Stomach (tissue), 9 donors: ENCODE measurements around the gene MS4A2. TPM values are rescaled to one million over a fixed set of nuclear protein-coding genes. Genes with fewer than 3 reads are reported as not detected.
"Not testable (repeated sequence)": the region's sequence is repeated elsewhere in the genome, so short reads cannot be mapped to it uniquely, and the experiment has no call there.

ENCODE experiments used
- DNase-seq, 2 donors: peaks; one replicate each; pipeline versions ENCODE4 v3.0.0 to v3.0.0-alpha.2; 2013 to 2019
- H3K27ac ChIP-seq, 5 donors: fragments of 200-600 bp in 4 of 5; sonication (generic) in 4 of 5; one replicate each; pipeline ENCODE4 v1.5.1; 2013 to 2019; ENCODE audit warnings: mild to moderate bottlenecking in 1 of 5, moderate library complexity in 1 of 5
- H3K27me3 ChIP-seq, 3 donors: fragments of 200-600 bp; sonication (generic); one replicate each; pipeline ENCODE4 v1.5.1; 2017 to 2019; ENCODE audit warnings: mixed run types in 1 of 3
- H3K36me3 ChIP-seq, 4 donors: fragments of 200-600 bp; sonication (generic); 1 replicate in 3 of 4; 2 replicates in 1 of 4; pipeline ENCODE4 v1.5.1; 2016 to 2019
- H3K4me1 ChIP-seq, 4 donors: fragments of 200-600 bp; sonication (generic); one replicate each; pipeline ENCODE4 v1.5.1; 2016 to 2019
- H3K4me3 ChIP-seq, 4 donors: fragments of 200-600 bp; sonication (generic) in 3 of 4; one replicate each; pipeline ENCODE4 v1.5.1; 2016 to 2019; ENCODE audit warnings: mild to moderate bottlenecking in 1 of 4
- H3K9me3 ChIP-seq, 4 donors: fragments of 200-600 bp; sonication (generic); one replicate each; pipeline ENCODE4 v1.5.1; 2016 to 2019
- CTCF ChIP-seq, 7 experiments: fragments of 450-650 bp in 4 of 7; fragments of 200-600 bp in 3 of 7; sonication (generic) in 3 of 7; IDR thresholded peaks; one replicate each; pipeline ENCODE4 v1.5.1; 2016 to 2019; ENCODE audit warnings: antibody characterized with exemption in 7 of 7, control low read depth in 2 of 7, mild to moderate bottlenecking in 1 of 7
- EP300 ChIP-seq: sonication (generic); formaldehyde crosslinking; IDR thresholded peaks from one replicate; pipeline ENCODE4 v1.6.1; 2017; ENCODE audit warnings: antibody characterized with exemption
- POLR2A ChIP-seq, 4 donors: fragments of 450-650 bp; IDR thresholded peaks; one replicate each; pipeline ENCODE4 v1.6.1; 2016; ENCODE audit warnings: antibody characterized with exemption in 4 of 4, control low read depth in 2 of 4, mild to moderate bottlenecking in 1 of 4, moderate library complexity in 1 of 4
- POLR2AphosphoS5 ChIP-seq, 3 donors: sonication (generic); formaldehyde crosslinking; IDR thresholded peaks; one replicate each; pipeline ENCODE4 v1.6.1; 2016; ENCODE audit warnings: antibody characterized with exemption in 3 of 3
- WGBS, 5 donors: extraction: QIAGEN DNeasy Blood & Tissue Kit in 3 of 5; methylation state at CpG; one replicate each; pipeline versions ENCODE4 v1.1.5 to v1.1.7; 2013 to 2018; 5-methylcytosine and 5-hydroxymethylcytosine counted together
- intact Hi-C: fragments of 100-400 bp; cut with DNase I; formaldehyde crosslinking; loops from one replicate; pipeline ENCODE4 v1.15.1; 2023; ENCODE audit warnings: low total_unique reads
- polyA plus RNA-seq, 3 donors: library from polyadenylated mRNA; stranded (reverse); fragments of 200-250 nt; gene quantifications; one replicate each; pipeline ENCODE4 v1.2.3, GENCODE V29; 2013
- total RNA-seq, 5 donors: library from RNA; depleted of rRNA; stranded (reverse); fragments of >200 nt; gene quantifications; one replicate each; pipeline versions ENCODE4 v1.1.0 to v1.2.3, GENCODE V29; 2014 to 2016
- donor health status: healthy with polysubstance abuse.
- donor health status: Bipolar disorder and iron deficiency.
- donor health status: healthy.

MS4A2 gene
- total and polyA plus RNA-seq, 8 donors, result 0.23 to 7.9 (median 1.4) TPM; not detected in 2

- whole genome bisulfite sequencing, 5 donors, result 44 to 56% (median 47%) methylated on average over 4 of the region's 4 CpGs
- Histone ChIP-seq H3K9me3 (no peaks in the 10 kb centered on the region), H3K4me3 (no peak overlapping the region), H3K27me3 (no peaks in the 10 kb centered on the region), H3K4me1 (no peaks in the 10 kb centered on the region), H3K36me3 (no peaks in the 10 kb centered on the region), H3K27ac (no peak overlapping the region)
- TF ChIP-seq POLR2AphosphoS5 (IDR thresholded peaks at IDR 0.05) (no peak), CTCF (IDR thresholded peaks at IDR 0.05) (no peak), POLR2A (IDR thresholded peaks at IDR 0.05) (no peak), EP300 (no peak)
- intact Hi-C loops, result no loop called here
- DNase-seq, result no peak
These were observed 7.1 kb downstream of the MS4A2 start for GRCh38 chr11:60095477-60096120.

- Histone ChIP-seq H3K4me3 (no peak overlapping the region), H3K9me3 (no peaks in the 10 kb centered on the region), H3K36me3 (no peaks in the 10 kb centered on the region), H3K27ac (no peak overlapping the region), H3K4me1 (no peaks in the 10 kb centered on the region), H3K27me3 (no peaks in the 10 kb centered on the region)
- TF ChIP-seq EP300 (no peak), CTCF (IDR thresholded peaks at IDR 0.05) (no peak), POLR2A (IDR thresholded peaks at IDR 0.05) (no peak), POLR2AphosphoS5 (IDR thresholded peaks at IDR 0.05) (no peak)
- DNase-seq, result no peak
- intact Hi-C loops, result no loop called here
- 54 to 83% (median 61%) methylated on average over 1 of the region's 1 CpG for WGBS, 5 donors
These were observed 8.7 kb downstream of the MS4A2 start for GRCh38 chr11:60097189-60097588.

- DNase-seq, result peak in 1 of 2 donors; percentile 37
These were observed 10.0 kb downstream of the MS4A2 start for GRCh38 chr11:60098508-60098907.

GRCh38 chr11:60100516-60100915 lies 12.1 kb downstream of the MS4A2 start:
- WGBS, 5 donors, result 70 to 92% (median 76%) methylated on average over 1 of the region's 1 CpG
- intact Hi-C loops, result no loop called here
- TF ChIP-seq POLR2AphosphoS5 (IDR thresholded peaks at IDR 0.05), result no peak
- TF ChIP-seq CTCF (IDR thresholded peaks at IDR 0.05), result no peak
- no peak for TF ChIP-seq EP300
- TF ChIP-seq POLR2A (IDR thresholded peaks at IDR 0.05), result no peak
- Histone ChIP-seq H3K36me3 (no peaks in the 10 kb centered on the region), H3K9me3 (no peaks in the 10 kb centered on the region), H3K4me1 (no peaks in the 10 kb centered on the region), H3K27me3 (no peaks in the 10 kb centered on the region), H3K27ac (no peak overlapping the region), H3K4me3 (no peak overlapping the region)
- DNase-seq, result no peak

More at GRCh38 chr11:60098508-60098907, 10.0 kb downstream of the MS4A2 start:
- H3K4me1 ChIP-seq, result no peaks in the 10 kb centered on the region
- H3K27ac ChIP-seq, result no peak overlapping the region
- intact Hi-C loops, result no loop called here
- no peaks in the 10 kb centered on the region for H3K9me3 ChIP-seq
- TF ChIP-seq POLR2A (IDR thresholded peaks at IDR 0.05) (no peak), CTCF (IDR thresholded peaks at IDR 0.05) (no peak), EP300 (no peak), POLR2AphosphoS5 (IDR thresholded peaks at IDR 0.05) (no peak)
- H3K36me3 ChIP-seq, result no peaks in the 10 kb centered on the region
- H3K4me3 ChIP-seq, result no peak overlapping the region
- H3K27me3 ChIP-seq, result no peaks in the 10 kb centered on the region

GRCh38 chr11:60101368-60101767 lies 12.9 kb downstream of the MS4A2 start:
- H3K4me3 ChIP-seq, H3K9me3 ChIP-seq, H3K27me3 ChIP-seq, H3K36me3 ChIP-seq, intact Hi-C loops, H3K27ac ChIP-seq, DNase-seq, H3K4me1 ChIP-seq: not testable (repeated sequence)
- 78 to 80% (median 79%) methylated on average over 11 of the region's 11 CpGs for WGBS, 5 donors

GRCh38 chr11:60104471-60105115 lies 16.1 kb downstream of the MS4A2 start:
- intact Hi-C loops, DNase-seq, H3K4me3 ChIP-seq, H3K27ac ChIP-seq, H3K4me1 ChIP-seq, H3K27me3 ChIP-seq, H3K9me3 ChIP-seq, H3K36me3 ChIP-seq: not testable (repeated sequence)
- 65 to 77% (median 70%) methylated on average over 8 of the region's 8 CpGs for WGBS, 5 donors

- DNase-seq, H3K27ac ChIP-seq, H3K4me1 ChIP-seq, H3K27me3 ChIP-seq, H3K4me3 ChIP-seq, intact Hi-C loops, H3K36me3 ChIP-seq, H3K9me3 ChIP-seq: not testable (repeated sequence)
- 69 to 82% (median 80%) methylated on average over 5 of the region's 5 CpGs for WGBS, 5 donors
These were observed 20.2 kb downstream of the MS4A2 start for GRCh38 chr11:60108631-60109030.
